ENCODE measurements around the gene CPN1. TPM values are rescaled to one million over a fixed set of nuclear protein-coding genes. Genes with fewer than 3 reads are reported as not detected.
A peak's percentile ranks its signal among the peaks of the same experiment; 100 is the strongest.

CPN1 gene
- total and polyA plus RNA-seq, 9 of the 15 experiments (the other 6 are each of a cell fraction or from before 2014, with no cell fraction given) = 0.15 to 0.17 TPM; not detected in 7

- TF ChIP-seq, protein P1, sequence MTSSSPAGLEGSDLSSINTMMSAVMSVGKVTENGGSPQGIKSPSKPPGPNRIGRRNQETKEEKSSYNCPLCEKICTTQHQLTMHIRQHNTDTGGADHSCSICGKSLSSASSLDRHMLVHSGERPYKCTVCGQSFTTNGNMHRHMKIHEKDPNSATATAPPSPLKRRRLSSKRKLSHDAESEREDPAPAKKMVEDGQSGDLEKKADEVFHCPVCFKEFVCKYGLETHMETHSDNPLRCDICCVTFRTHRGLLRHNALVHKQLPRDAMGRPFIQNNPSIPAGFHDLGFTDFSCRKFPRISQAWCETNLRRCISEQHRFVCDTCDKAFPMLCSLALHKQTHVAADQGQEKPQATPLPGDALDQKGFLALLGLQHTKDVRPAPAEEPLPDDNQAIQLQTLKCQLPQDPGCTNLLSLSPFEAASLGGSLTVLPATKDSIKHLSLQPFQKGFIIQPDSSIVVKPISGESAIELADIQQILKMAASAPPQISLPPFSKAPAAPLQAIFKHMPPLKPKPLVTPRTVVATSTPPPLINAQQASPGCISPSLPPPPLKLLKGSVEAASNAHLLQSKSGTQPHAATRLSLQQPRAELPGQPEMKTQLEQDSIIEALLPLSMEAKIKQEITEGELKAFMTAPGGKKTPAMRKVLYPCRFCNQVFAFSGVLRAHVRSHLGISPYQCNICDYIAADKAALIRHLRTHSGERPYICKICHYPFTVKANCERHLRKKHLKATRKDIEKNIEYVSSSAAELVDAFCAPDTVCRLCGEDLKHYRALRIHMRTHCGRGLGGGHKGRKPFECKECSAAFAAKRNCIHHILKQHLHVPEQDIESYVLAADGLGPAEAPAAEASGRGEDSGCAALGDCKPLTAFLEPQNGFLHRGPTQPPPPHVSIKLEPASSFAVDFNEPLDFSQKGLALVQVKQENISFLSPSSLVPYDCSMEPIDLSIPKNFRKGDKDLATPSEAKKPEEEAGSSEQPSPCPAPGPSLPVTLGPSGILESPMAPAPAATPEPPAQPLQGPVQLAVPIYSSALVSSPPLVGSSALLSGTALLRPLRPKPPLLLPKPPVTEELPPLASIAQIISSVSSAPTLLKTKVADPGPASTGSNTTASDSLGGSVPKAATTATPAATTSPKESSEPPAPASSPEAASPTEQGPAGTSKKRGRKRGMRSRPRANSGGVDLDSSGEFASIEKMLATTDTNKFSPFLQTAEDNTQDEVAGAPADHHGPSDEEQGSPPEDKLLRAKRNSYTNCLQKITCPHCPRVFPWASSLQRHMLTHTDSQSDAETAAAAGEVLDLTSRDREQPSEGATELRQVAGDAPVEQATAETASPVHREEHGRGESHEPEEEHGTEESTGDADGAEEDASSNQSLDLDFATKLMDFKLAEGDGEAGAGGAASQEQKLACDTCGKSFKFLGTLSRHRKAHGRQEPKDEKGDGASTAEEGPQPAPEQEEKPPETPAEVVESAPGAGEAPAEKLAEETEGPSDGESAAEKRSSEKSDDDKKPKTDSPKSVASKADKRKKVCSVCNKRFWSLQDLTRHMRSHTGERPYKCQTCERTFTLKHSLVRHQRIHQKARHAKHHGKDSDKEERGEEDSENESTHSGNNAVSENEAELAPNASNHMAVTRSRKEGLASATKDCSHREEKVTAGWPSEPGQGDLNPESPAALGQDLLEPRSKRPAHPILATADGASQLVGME (CRISPR knock-in tag; IDR thresholded peaks at IDR 0.05) = no peak
- TF ChIP-seq FUS (optimal IDR thresholded peaks at IDR 0.05; ENCODE audit: low read depth, low read length) (no peak), GTF2A2 (tag; IDR thresholded peaks at IDR 0.05) (no peak), FOSL1 (tag; conservative IDR thresholded peaks at IDR 0.05) (peak; percentile 89), POLR2G (IDR thresholded peaks at IDR 0.05; ENCODE audit: low read depth, low read length) (peak; percentile 80), SMC3 (conservative IDR thresholded peaks at IDR 0.05; ENCODE audit: insufficient read depth, low read depth, low read length) (0 out of 2 replicates have a peak, but pooled peaks have one; percentile 15), EGR1 (conservative IDR thresholded peaks at IDR 0.05) (peak; percentile 34; the same call in 1 of the 2 replicates), NR2C2 (CRISPR knock-in tag; IDR thresholded peaks at IDR 0.05) (no peak), NR2C2 (tag; IDR thresholded peaks at IDR 0.05) (peak; percentile 70), ZNF431 (CRISPR knock-in tag; IDR thresholded peaks at IDR 0.05) (no peak), MCM3 (IDR thresholded peaks at IDR 0.05) (no peak), KAT7 (CRISPR knock-in tag; IDR thresholded peaks at IDR 0.05; ENCODE audit: borderline replicate concordance) (no peak), GTF2F1 (IDR thresholded peaks at IDR 0.05; ENCODE audit: low read depth, low read length) (no peak), DACH1 (IDR thresholded peaks at IDR 0.05; ENCODE audit: partially characterized antibody) (no peak), CXXC5 (CRISPR knock-in tag; IDR thresholded peaks at IDR 0.05) (peak; percentile 86)
- TF ChIP-seq, protein P2, sequence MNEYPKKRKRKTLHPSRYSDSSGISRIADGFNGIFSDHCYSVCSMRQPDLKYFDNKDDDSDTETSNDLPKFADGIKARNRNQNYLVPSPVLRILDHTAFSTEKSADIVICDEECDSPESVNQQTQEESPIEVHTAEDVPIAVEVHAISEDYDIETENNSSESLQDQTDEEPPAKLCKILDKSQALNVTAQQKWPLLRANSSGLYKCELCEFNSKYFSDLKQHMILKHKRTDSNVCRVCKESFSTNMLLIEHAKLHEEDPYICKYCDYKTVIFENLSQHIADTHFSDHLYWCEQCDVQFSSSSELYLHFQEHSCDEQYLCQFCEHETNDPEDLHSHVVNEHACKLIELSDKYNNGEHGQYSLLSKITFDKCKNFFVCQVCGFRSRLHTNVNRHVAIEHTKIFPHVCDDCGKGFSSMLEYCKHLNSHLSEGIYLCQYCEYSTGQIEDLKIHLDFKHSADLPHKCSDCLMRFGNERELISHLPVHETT (CRISPR knock-in tag; conservative IDR thresholded peaks at IDR 0.05 in 1 of 2, IDR thresholded peaks at IDR 0.05 in 1 of 2) = peak in 1 of 2 experiments; percentile 34; a peak in 1 of 4 replicates
- TF ChIP-seq, protein P3, sequence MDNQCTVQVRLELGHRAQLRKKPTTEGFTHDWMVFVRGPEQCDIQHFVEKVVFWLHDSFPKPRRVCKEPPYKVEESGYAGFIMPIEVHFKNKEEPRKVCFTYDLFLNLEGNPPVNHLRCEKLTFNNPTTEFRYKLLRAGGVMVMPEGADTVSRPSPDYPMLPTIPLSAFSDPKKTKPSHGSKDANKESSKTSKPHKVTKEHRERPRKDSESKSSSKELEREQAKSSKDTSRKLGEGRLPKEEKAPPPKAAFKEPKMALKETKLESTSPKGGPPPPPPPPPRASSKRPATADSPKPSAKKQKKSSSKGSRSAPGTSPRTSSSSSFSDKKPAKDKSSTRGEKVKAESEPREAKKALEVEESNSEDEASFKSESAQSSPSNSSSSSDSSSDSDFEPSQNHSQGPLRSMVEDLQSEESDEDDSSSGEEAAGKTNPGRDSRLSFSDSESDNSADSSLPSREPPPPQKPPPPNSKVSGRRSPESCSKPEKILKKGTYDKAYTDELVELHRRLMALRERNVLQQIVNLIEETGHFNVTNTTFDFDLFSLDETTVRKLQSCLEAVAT (IDR thresholded peaks at IDR 0.05) = no peak
- TF ChIP-seq, protein P4, sequence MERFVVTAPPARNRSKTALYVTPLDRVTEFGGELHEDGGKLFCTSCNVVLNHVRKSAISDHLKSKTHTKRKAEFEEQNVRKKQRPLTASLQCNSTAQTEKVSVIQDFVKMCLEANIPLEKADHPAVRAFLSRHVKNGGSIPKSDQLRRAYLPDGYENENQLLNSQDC (CRISPR knock-in tag; IDR thresholded peaks at IDR 0.05) = no peak
These were observed 71.6 kb downstream of the CPN1 start, which contains the start of gene DNMBP (continued) for GRCh38 chr10:100009793-100010676.

All from K562 (cell line).